ENCODE results near the gene AP2A2.
"Not testable (repeated sequence)": the region's sequence is repeated elsewhere in the genome, so short reads cannot be mapped to it uniquely, and the experiment has no call there.

AP2A2 gene

GRCh38 chr11:957212-957920 is 31.7 kb downstream of the AP2A2 start:
- no peak for DNase-seq

- no peak for DNase-seq
These were observed 32.4 kb downstream of the AP2A2 start for GRCh38 chr11:958101-958500.

GRCh38 chr11:959027-959426 is 33.4 kb downstream of the AP2A2 start:
- no peak for DNase-seq

- DNase-seq: no peak
These were observed 33.9 kb downstream of the AP2A2 start for GRCh38 chr11:959608-960007.

GRCh38 chr11:961310-961920 is 35.7 kb downstream of the AP2A2 start:
- DNase-seq: not testable (repeated sequence)

GRCh38 chr11:961921-962320 is 36.3 kb downstream of the AP2A2 start:
- DNase-seq: no peak

- no peak for DNase-seq
These were observed 37.0 kb downstream of the AP2A2 start for GRCh38 chr11:962688-963087.

- DNase-seq: no peak
These were observed 38.2 kb downstream of the AP2A2 start for GRCh38 chr11:963852-964251.

- no peak for DNase-seq
These were observed 39.6 kb downstream of the AP2A2 start for GRCh38 chr11:965206-965775.

GRCh38 chr11:967995-968751 is 42.5 kb downstream of the AP2A2 start:
- DNase-seq: no peak

GRCh38 chr11:968822-969221 is 43.2 kb downstream of the AP2A2 start:
- DNase-seq: no peak

GRCh38 chr11:969651-970205 is 44.1 kb downstream of the AP2A2 start:
- no peak for DNase-seq

- DNase-seq: no peak
These were observed 44.7 kb downstream of the AP2A2 start for GRCh38 chr11:970319-970871.

- no peak for DNase-seq
These were observed 45.5 kb downstream of the AP2A2 start for GRCh38 chr11:971092-971690.

GRCh38 chr11:971731-972365 is 46.2 kb downstream of the AP2A2 start:
- DNase-seq: no peak

GRCh38 chr11:972523-973211 is 47.0 kb downstream of the AP2A2 start:
- no peak for DNase-seq

GRCh38 chr11:973237-973636 is 47.6 kb downstream of the AP2A2 start:
- no peak for DNase-seq

GRCh38 chr11:975376-975775 is 49.7 kb downstream of the AP2A2 start:
- not testable (repeated sequence) for DNase-seq

- no peak for DNase-seq
These were observed 50.2 kb downstream of the AP2A2 start for GRCh38 chr11:975827-976226.

GRCh38 chr11:976431-977160 is 50.9 kb downstream of the AP2A2 start:
- no peak for DNase-seq
